ENCODE data around the gene ACKR1. TPM values are rescaled to one million over a fixed set of nuclear protein-coding genes. Genes with fewer than 3 reads are reported as not detected.

Gene ACKR1
- total RNA-seq, 2 donors from 2014 or later = not detected

- no peak overlapping the region for H3K27ac Mint-ChIP-seq
- no peaks in the 10 kb centered on the region for H3K36me3 Mint-ChIP-seq
- no peak for DNase-seq (ENCODE audit: low spot score in 2 of 2)
- ATAC-seq = no peak
- no peaks in the 10 kb centered on the region for H3K9me3 Mint-ChIP-seq
Observed at GRCh38 chr1:159181328-159182024, 23.2 kb upstream of the ACKR1 start.

- H3K27ac Mint-ChIP-seq = no peak overlapping the region
- no peaks in the 10 kb centered on the region for H3K9me3 Mint-ChIP-seq
- DNase-seq (ENCODE audit: low spot score in 2 of 2) = no peak
- ATAC-seq = no peak
- H3K36me3 Mint-ChIP-seq = no peaks in the 10 kb centered on the region
Observed at GRCh38 chr1:159184201-159184600, 20.5 kb upstream of the ACKR1 start.

- Mint-ChIP-seq H3K36me3 (no peaks in the 10 kb centered on the region), H3K9me3 (no peaks in the 10 kb centered on the region), H3K27ac (no peak overlapping the region)
- ATAC-seq = no peak
- no peak for DNase-seq (ENCODE audit: low spot score in 2 of 2)
Observed at GRCh38 chr1:159185121-159185520, 19.6 kb upstream of the ACKR1 start.

- Mint-ChIP-seq H3K9me3 (no peaks in the 10 kb centered on the region), H3K36me3 (no peaks in the 10 kb centered on the region), H3K27ac (no peak overlapping the region)
- ATAC-seq = no peak
- DNase-seq (ENCODE audit: low spot score in 2 of 2) = no peak
Observed at GRCh38 chr1:159187033-159187432, 17.6 kb upstream of the ACKR1 start.

- H3K27ac Mint-ChIP-seq = no peak overlapping the region
- no peak for ATAC-seq
- no peaks in the 10 kb centered on the region for H3K36me3 Mint-ChIP-seq
- DNase-seq (ENCODE audit: low spot score in 2 of 2) = no peak
- no peaks in the 10 kb centered on the region for H3K9me3 Mint-ChIP-seq
Observed at GRCh38 chr1:159187647-159188374, 16.9 kb upstream of the ACKR1 start.

- Mint-ChIP-seq H3K36me3 (no peaks in the 10 kb centered on the region), H3K27ac (peak overlapping the region in 1 of 2 donors; percentile 34), H3K9me3 (no peaks in the 10 kb centered on the region)
- ATAC-seq = peak in 1 of 2 donors; percentile 48
- no peak for DNase-seq (ENCODE audit: low spot score in 2 of 2)
Observed at GRCh38 chr1:159188375-159188788, 16.3 kb upstream of the ACKR1 start.

- ATAC-seq (no peak), DNase-seq (ENCODE audit: low spot score in 2 of 2) (no peak)
- Mint-ChIP-seq H3K36me3 (no peaks in the 10 kb centered on the region), H3K27ac (no peak overlapping the region), H3K9me3 (no peaks in the 10 kb centered on the region)
Observed at GRCh38 chr1:159190441-159190840, 14.2 kb upstream of the ACKR1 start.

GRCh38 chr1:159196543-159196942 is 8.1 kb upstream of the ACKR1 start:
- Mint-ChIP-seq H3K27ac (peak overlapping the region in 1 of 2 donors; percentile 73), H3K9me3 (no peaks in the 10 kb centered on the region), H3K36me3 (no peaks in the 10 kb centered on the region)
- no peak for DNase-seq (ENCODE audit: low spot score in 2 of 2)
- ATAC-seq = no peak

- Mint-ChIP-seq H3K36me3 (no peaks in the 10 kb centered on the region), H3K9me3 (no peaks in the 10 kb centered on the region), H3K27ac (no peak overlapping the region)
- DNase-seq (ENCODE audit: low spot score in 2 of 2) (peak in 1 of 2 donors; percentile 66), ATAC-seq (peak; percentile 58 to 83)
Observed at GRCh38 chr1:159197561-159198557, 6.8 kb upstream of the ACKR1 start.

- no peak for ATAC-seq
Observed at GRCh38 chr1:159199901-159200300, 4.8 kb upstream of the ACKR1 start.

GRCh38 chr1:159200769-159201168 is 3.9 kb upstream of the ACKR1 start:
- peak overlapping the region in 1 of 2 donors; percentile 15 for H3K27ac Mint-ChIP-seq
- H3K36me3 Mint-ChIP-seq = no peaks in the 10 kb centered on the region
- no peaks in the 10 kb centered on the region for H3K9me3 Mint-ChIP-seq
- DNase-seq (ENCODE audit: low spot score in 2 of 2) (no peak), ATAC-seq (no peak)

More at GRCh38 chr1:159199901-159200300, 4.8 kb upstream of the ACKR1 start:
- H3K27ac Mint-ChIP-seq = no peak overlapping the region
- no peaks in the 10 kb centered on the region for H3K9me3 Mint-ChIP-seq
- no peak for DNase-seq (ENCODE audit: low spot score in 2 of 2)
- H3K36me3 Mint-ChIP-seq = no peaks in the 10 kb centered on the region

GRCh38 chr1:159201642-159202041 is 3.0 kb upstream of the ACKR1 start:
- no peak for DNase-seq (ENCODE audit: low spot score in 2 of 2)
- H3K9me3 Mint-ChIP-seq = no peaks in the 10 kb centered on the region
- H3K27ac Mint-ChIP-seq = no peak overlapping the region
- no peak for ATAC-seq
- H3K36me3 Mint-ChIP-seq = no peaks in the 10 kb centered on the region

GRCh38 chr1:159203610-159204009 is 1.1 kb upstream of the ACKR1 start:
- DNase-seq (ENCODE audit: low spot score in 2 of 2) (no peak), ATAC-seq (no peak)
- no peak overlapping the region for H3K27ac Mint-ChIP-seq
- no peaks in the 10 kb centered on the region for H3K9me3 Mint-ChIP-seq
- H3K36me3 Mint-ChIP-seq = no peaks in the 10 kb centered on the region

GRCh38 chr1:159205225-159205624 is 550 bp downstream of the ACKR1 start:
- H3K9me3 Mint-ChIP-seq = no peaks in the 10 kb centered on the region
- H3K36me3 Mint-ChIP-seq = no peaks in the 10 kb centered on the region
- H3K27ac Mint-ChIP-seq = no peak overlapping the region
- ATAC-seq (no peak), DNase-seq (ENCODE audit: low spot score in 2 of 2) (no peak)

GRCh38 chr1:159206110-159206509 is 1.4 kb downstream of the ACKR1 start:
- Mint-ChIP-seq H3K36me3 (no peaks in the 10 kb centered on the region), H3K27ac (no peak overlapping the region), H3K9me3 (no peaks in the 10 kb centered on the region)
- ATAC-seq (no peak), DNase-seq (ENCODE audit: low spot score in 2 of 2) (no peak)

GRCh38 chr1:159207080-159207479 is 2.4 kb downstream of the ACKR1 start:
- Mint-ChIP-seq H3K9me3 (no peaks in the 10 kb centered on the region), H3K27ac (no peak overlapping the region), H3K36me3 (no peaks in the 10 kb centered on the region)
- no peak for DNase-seq (ENCODE audit: low spot score in 2 of 2)
- ATAC-seq = peak; percentile 46 to 80

- no peak overlapping the region for H3K27ac Mint-ChIP-seq
- DNase-seq (ENCODE audit: low spot score in 2 of 2) (no peak), ATAC-seq (no peak)
- H3K9me3 Mint-ChIP-seq = no peaks in the 10 kb centered on the region
- H3K36me3 Mint-ChIP-seq = no peaks in the 10 kb centered on the region
Observed at GRCh38 chr1:159207774-159208173, 3.1 kb downstream of the ACKR1 start.
